HG03039 (cell line): ENCODE measurements around the gene IFTAP.
A peak's percentile ranks its signal among the peaks of the same experiment; 100 is the strongest.

Source experiments
- ATAC-seq: cut with Tn5 transposase; IDR thresholded peaks from one replicate; pipeline ENCODE4 v1.9.1; 2021; ENCODE audit warnings: mild to moderate bottlenecking, moderate library complexity; ENCODE audit not compliant: unreplicated experiment

Gene IFTAP

DNA sequence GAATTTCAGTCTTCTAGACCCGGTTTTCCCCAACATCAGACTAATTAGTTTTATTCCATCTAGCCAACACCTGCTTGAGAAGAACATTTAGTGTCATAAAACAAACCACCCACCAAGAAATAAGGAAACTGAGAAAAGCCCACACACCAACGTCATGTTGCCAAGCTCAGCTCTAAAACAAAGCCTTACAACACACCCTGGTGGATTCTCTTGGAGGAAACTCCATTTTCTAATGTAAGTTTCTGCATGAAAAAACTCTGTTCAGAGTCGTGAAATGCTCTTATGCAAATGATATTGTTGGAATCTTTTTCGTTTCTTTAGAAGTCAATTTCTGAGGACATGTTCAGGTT is 108.7 kb downstream of the IFTAP start:
- ATAC-seq: peak; percentile 76
